Measurements from ENCODE around the gene SVOP. TPM values are rescaled to one million over a fixed set of nuclear protein-coding genes. Genes with fewer than 3 reads are reported as not detected.
A peak's percentile ranks its signal among the peaks of the same experiment; 100 is the strongest.

The SVOP gene
- total RNA-seq, 1 experiment from 2014 or later, result 0.47 TPM

- no TSS peak for BruUV-seq (replicated peaks)
- Histone ChIP-seq H3K4me2 (ENCODE audit: low read length) (peak overlapping the region; percentile 65), H3K4me3 (replicated peaks in 1 of 2; ENCODE audit: low read depth in 1 of 2, low read length in 2 of 2) (peak overlapping the region; percentile 2 to 27; a peak in 2 of 4 replicates), H3K36me3 (ENCODE audit: control insufficient read depth in 1 of 2, insufficient read depth in 2 of 2, low read length in 2 of 2) (no peaks in the 10 kb centered on the region), H3K9me3 (ENCODE audit: control insufficient read depth in 1 of 2, insufficient read depth in 1 of 2, low read depth in 1 of 2, low read length in 2 of 2) (no peaks in the 10 kb centered on the region), H2AFZ (ENCODE audit: low read depth, low read length, poor library complexity, severe bottlenecking) (peak overlapping the region; percentile 72), H3K9ac (ENCODE audit: low read length) (0 out of 2 replicates have a peak overlapping the region, but pooled peaks have one; percentile 10), H3K27me3 (ENCODE audit: insufficient read depth, low read length) (no peaks in the 10 kb centered on the region), H3K9me2 (ENCODE audit: insufficient read depth) (no peaks in the 10 kb centered on the region), H3K4me1 (ENCODE audit: control insufficient read depth in 1 of 2, insufficient read depth in 2 of 2, low read length in 2 of 2) (peaks cover 0 to 9% of the 10 kb centered on the region in 2 experiments; a peak in 2 of 4 replicates), H3K79me2 (ENCODE audit: insufficient read depth, low read length) (no peaks in the 10 kb centered on the region), H3K27ac (ENCODE audit: low read depth, low read length) (no peak overlapping the region), H4K20me1 (ENCODE audit: insufficient read depth) (no peaks in the 10 kb centered on the region)
- ATAC-seq (peak; percentile 85), DNase-seq (ENCODE audit: low read depth, low spot score) (peak; percentile 70)
- ChIA-PET RAD21 (ENCODE audit: low non-redundant PET in 1 of 2, low total read pairs in 2 of 2, uncharacterized antibody in 2 of 2, unreplicated experiment in 2 of 2) (interaction anchor here in 1 of 2 experiments (0.6 kb wide), 1 partner anchor 69 kb away, joined by 3 read pairs; no protein-coding TSS in a partner anchor), POLR2A (interaction anchor here (0.7 to 1.3 kb wide), 2 partner anchors 8 to 11 kb away, joined by 3 to 4 read pairs; no protein-coding TSS in a partner anchor), CTCF (interaction anchor here (0.7 to 1.6 kb wide), 15 partner anchors 9 to 381 kb away, joined by 3 to 13 read pairs (median 3); partner anchors contain the start of gene SSH1)
- intact Hi-C loops (cut with micrococcal nuclease), result loop anchor here (1.0 to 10.0 kb wide), 6 partner anchors 66 to 384 kb away; partner anchors contain the start of genes ALKBH2 and UNG
- TF ChIP-seq POLR2AphosphoS5 (IDR thresholded peaks at IDR 0.05; ENCODE audit: low read depth, low read length) (peak; percentile 46), EGR1 (IDR thresholded peaks at IDR 0.05; ENCODE audit: low read depth) (no peak), RAD21 (IDR thresholded peaks at IDR 0.05; ENCODE audit: low read depth) (peak; percentile 96), MAX (IDR thresholded peaks at IDR 0.05) (peak; percentile 63)
- TF ChIP-seq, protein P1, sequence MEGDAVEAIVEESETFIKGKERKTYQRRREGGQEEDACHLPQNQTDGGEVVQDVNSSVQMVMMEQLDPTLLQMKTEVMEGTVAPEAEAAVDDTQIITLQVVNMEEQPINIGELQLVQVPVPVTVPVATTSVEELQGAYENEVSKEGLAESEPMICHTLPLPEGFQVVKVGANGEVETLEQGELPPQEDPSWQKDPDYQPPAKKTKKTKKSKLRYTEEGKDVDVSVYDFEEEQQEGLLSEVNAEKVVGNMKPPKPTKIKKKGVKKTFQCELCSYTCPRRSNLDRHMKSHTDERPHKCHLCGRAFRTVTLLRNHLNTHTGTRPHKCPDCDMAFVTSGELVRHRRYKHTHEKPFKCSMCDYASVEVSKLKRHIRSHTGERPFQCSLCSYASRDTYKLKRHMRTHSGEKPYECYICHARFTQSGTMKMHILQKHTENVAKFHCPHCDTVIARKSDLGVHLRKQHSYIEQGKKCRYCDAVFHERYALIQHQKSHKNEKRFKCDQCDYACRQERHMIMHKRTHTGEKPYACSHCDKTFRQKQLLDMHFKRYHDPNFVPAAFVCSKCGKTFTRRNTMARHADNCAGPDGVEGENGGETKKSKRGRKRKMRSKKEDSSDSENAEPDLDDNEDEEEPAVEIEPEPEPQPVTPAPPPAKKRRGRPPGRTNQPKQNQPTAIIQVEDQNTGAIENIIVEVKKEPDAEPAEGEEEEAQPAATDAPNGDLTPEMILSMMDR (IDR thresholded peaks at IDR 0.05 in 2 of 3, conservative IDR thresholded peaks at IDR 0.05 in 1 of 3; ENCODE audit: borderline replicate concordance in 1 of 3, insufficient read depth in 1 of 3, low read depth in 2 of 3, low read length in 2 of 3), result peak; percentile 77 to 95 (median 86)
These were observed 69.7 kb downstream of the SVOP start for GRCh38 chr12:108950991-108951739.

Data from HCT116 (cell line).